H1 (cell line): ENCODE measurements around the gene TNRC6A. TPM values are rescaled to one million over a fixed set of nuclear protein-coding genes. Genes with fewer than 3 reads are reported as not detected.

Experiments used
- CTCF ChIA-PET: fragments of 300-600 bp; sonication (Branson Sonifier 250); formaldehyde crosslinking; loops from one replicate; lab custom pipeline; 2021; ENCODE audit not compliant: partially characterized antibody; lab: Charles Lee
- POLR2A ChIA-PET: fragments of 300-600 bp; sonication (Branson Sonifier 250); formaldehyde crosslinking; loops from one replicate; lab custom pipeline; 2021; ENCODE audit warnings: inconsistent platforms; ENCODE audit not compliant: partially characterized antibody; lab: Charles Lee
- DNase-seq, 2 experiments: peaks; one replicate each; pipeline versions ENCODE4 v3.0.0 to v3.0.0-alpha.2; 2010 to 2022; ENCODE audit warnings: low spot score in 2 of 2, low read depth in 1 of 2, mixed read lengths in 1 of 2
- FAIRE-seq: peaks from 2 replicates; lab custom pipeline; 2011; peaks lifted over from hg19 to GRCh38; lab: Jason Lieb, UNC
- H2AFZ ChIP-seq: 2 replicates; pipeline ENCODE4 v1.8.1; 2012; ENCODE audit warnings: low read length, inconsistent platforms
- H2AK5ac ChIP-seq: 2 replicates; pipeline ENCODE4 v1.6.1; 2013; ENCODE audit warnings: low read depth, low read length
- H2BK120ac ChIP-seq: replicated peaks from 2 replicates; pipeline ENCODE3; 2013; ENCODE audit warnings: low read depth, low read length, inconsistent platforms
- H2BK12ac ChIP-seq: 2 replicates; pipeline ENCODE4 v1.6.1; 2013; ENCODE audit warnings: low read depth, low read length
- H2BK15ac ChIP-seq: 2 replicates; pipeline ENCODE4 v1.6.1; 2013; ENCODE audit warnings: low read length
- H2BK20ac ChIP-seq: 2 replicates; pipeline ENCODE4 v1.6.1; 2013; ENCODE audit warnings: low read length
- H2BK5ac ChIP-seq: 2 replicates; pipeline ENCODE4 v1.6.1; 2013; ENCODE audit warnings: low read depth, low read length
- H3K14ac ChIP-seq: 2 replicates; pipeline ENCODE4 v1.6.1; 2013; ENCODE audit warnings: inconsistent platforms; ENCODE audit not compliant: insufficient read length
- H3K18ac ChIP-seq: 2 replicates; pipeline ENCODE4 v1.6.1; 2013; ENCODE audit warnings: low read length; ENCODE audit errors: extremely low read depth
- H3K23ac ChIP-seq: 2 replicates; pipeline ENCODE4 v1.6.1; 2013; ENCODE audit warnings: inconsistent platforms; ENCODE audit not compliant: insufficient read length
- H3K23me2 ChIP-seq: 2 replicates; pipeline ENCODE4 v1.6.1; 2013; ENCODE audit warnings: low read depth, low read length
- H3K27ac ChIP-seq: 2 replicates; pipeline ENCODE4 v1.6.1; 2011; ENCODE audit warnings: low read depth, low read length, inconsistent platforms
- H3K27me3 ChIP-seq, 4 experiments: replicated peaks in 1 of 4; 1 replicate in 1 of 4; 2 replicates in 3 of 4; pipeline versions ENCODE4 v1.6.1 to v1.8.1; 2011 to 2013; ENCODE audit warnings: low read length in 3 of 4, mild to moderate bottlenecking in 3 of 4, inconsistent platforms in 2 of 4, mixed read lengths in 2 of 4, moderate library complexity in 1 of 4; ENCODE audit not compliant: control insufficient read depth in 3 of 4, insufficient read depth in 3 of 4; ENCODE audit errors: extremely low read depth in 1 of 4
- H3K36me3 ChIP-seq, 4 experiments: 2 replicates each; pipeline versions ENCODE4 v1.6.1 to v1.8.1; 2011 to 2013; ENCODE audit warnings: mild to moderate bottlenecking in 4 of 4, low read length in 3 of 4, moderate library complexity in 2 of 4, control low read depth in 1 of 4, inconsistent platforms in 1 of 4; ENCODE audit not compliant: insufficient read depth in 4 of 4, control insufficient read depth in 2 of 4
- H3K4ac ChIP-seq: replicated peaks from 2 replicates; pipeline ENCODE3; 2013; ENCODE audit warnings: low read length, low read depth, mixed read lengths, inconsistent platforms; ENCODE audit not compliant: insufficient read length
- H3K4me1 ChIP-seq, 4 experiments: replicated peaks in 1 of 4; 1 replicate in 1 of 4; 2 replicates in 3 of 4; pipeline versions ENCODE4 v1.6.1 to v1.8.1; 2011 to 2013; ENCODE audit warnings: low read length in 3 of 4, inconsistent platforms in 2 of 4, mixed read lengths in 1 of 4; ENCODE audit not compliant: insufficient read depth in 4 of 4, control insufficient read depth in 3 of 4
- H3K4me2 ChIP-seq, 2 experiments: 2 replicates each; pipeline versions ENCODE4 v1.6.1 to v1.8.1; 2011 to 2013; ENCODE audit warnings: low read depth in 2 of 2, low read length in 2 of 2, control low read depth in 1 of 2, inconsistent platforms in 1 of 2, mild to moderate bottlenecking in 1 of 2; ENCODE audit not compliant: insufficient read depth in 1 of 2
- H3K4me3 ChIP-seq, 4 experiments: fragments of 200-600, 300-600 bp in 1 of 4; sonication (generic), shearing (Covaris generic), sonication (Bioruptor Twin) in 1 of 4; 2 replicates each; pipeline versions ENCODE4 v1.5.1 to v1.8.1; 2011 to 2016; ENCODE audit warnings: low read length in 4 of 4, low read depth in 3 of 4, control low read depth in 2 of 4, inconsistent platforms in 2 of 4, mild to moderate bottlenecking in 2 of 4, mixed read lengths in 1 of 4, moderate library complexity in 1 of 4; ENCODE audit not compliant: insufficient read depth in 2 of 4; ENCODE audit errors: extremely low read depth in 1 of 4
- H3K56ac ChIP-seq: replicated peaks from 2 replicates; pipeline ENCODE3; 2013; ENCODE audit warnings: low read depth, mild to moderate bottlenecking, mixed read lengths, low read length, inconsistent platforms; ENCODE audit not compliant: insufficient read length
- H3K79me1 ChIP-seq: 2 replicates; pipeline ENCODE4 v1.6.1; 2013; ENCODE audit warnings: low read depth, low read length, control low read depth
- H3K79me2 ChIP-seq, 2 experiments: 2 replicates each; pipeline versions ENCODE4 v1.6.1 to v1.8.1; 2012 to 2013; ENCODE audit warnings: low read length in 2 of 2, mild to moderate bottlenecking in 2 of 2, inconsistent platforms in 1 of 2; ENCODE audit not compliant: insufficient read depth in 2 of 2, control insufficient read depth in 1 of 2
- H3K9ac ChIP-seq, 4 experiments: replicated peaks in 1 of 4; 1 replicate in 1 of 4; 2 replicates in 3 of 4; pipeline versions ENCODE4 v1.6.1 to v1.8.1; 2011 to 2013; ENCODE audit warnings: low read depth in 3 of 4, low read length in 3 of 4, control low read depth in 2 of 4, mild to moderate bottlenecking in 2 of 4, moderate library complexity in 2 of 4, inconsistent platforms in 1 of 4; ENCODE audit errors: extremely low read depth in 1 of 4
- H3K9me3 ChIP-seq, 2 experiments: 2 replicates each; pipeline versions ENCODE4 v1.6.1 to v1.8.1; 2012 to 2013; ENCODE audit warnings: mild to moderate bottlenecking in 2 of 2, moderate library complexity in 2 of 2, control low read depth in 1 of 2, inconsistent platforms in 1 of 2, low read depth in 1 of 2, low read length in 1 of 2, mixed read lengths in 1 of 2; ENCODE audit not compliant: insufficient read depth in 2 of 2
- H4K20me1 ChIP-seq, 2 experiments: replicated peaks in 1 of 2; 2 replicates each; pipeline versions ENCODE3 to v1.8.1; 2011 to 2013; ENCODE audit warnings: inconsistent platforms in 2 of 2, low read length in 2 of 2, mild to moderate bottlenecking in 1 of 2; ENCODE audit not compliant: insufficient read depth in 2 of 2, control insufficient read depth in 1 of 2
- H4K5ac ChIP-seq: 2 replicates; pipeline ENCODE4 v1.6.1; 2013; ENCODE audit warnings: low read length, low read depth, mixed read lengths, inconsistent platforms; ENCODE audit not compliant: insufficient read length
- H4K8ac ChIP-seq: 2 replicates; pipeline ENCODE4 v1.8.0; 2013; ENCODE audit warnings: mild to moderate bottlenecking, moderate library complexity, low read length, inconsistent platforms; ENCODE audit not compliant: insufficient read depth; ENCODE audit errors: extremely low read depth
- H4K91ac ChIP-seq: replicated peaks from 2 replicates; pipeline ENCODE3; 2013; ENCODE audit warnings: low read length, mixed read lengths, inconsistent platforms; ENCODE audit not compliant: insufficient read length
- SRF ChIP-seq: IDR thresholded peaks from 2 replicates; pipeline ENCODE4 v1.6.1; 2011; ENCODE audit warnings: mild to moderate bottlenecking, low read depth, low read length, moderate library complexity
- WGBS, 2 experiments: shearing (Covaris generic) in 1 of 2; methylation state at CpG; one replicate each; pipeline versions ENCODE4 v1.1.6 to v1.1.7; 2013 to 2015; ENCODE audit warnings: low lambda C conversion rate in 2 of 2, mixed read lengths in 2 of 2, inconsistent platforms in 1 of 2, low coverage in 1 of 2, missing lambda C conversion rate in 1 of 2; ENCODE audit not compliant: insufficient replicate concordance in 2 of 2, insufficient coverage in 1 of 2, insufficient read length in 1 of 2; ENCODE audit errors: extremely low coverage in 1 of 2, missing lambda C conversion rate in 1 of 2; 5-methylcytosine and 5-hydroxymethylcytosine counted together
- polyA plus RNA-seq, 7 experiments: library from polyadenylated mRNA; depleted of rRNA in 3 of 7; stranded (reverse) in 5 of 7; unstranded in 2 of 7; fragments of >200 nt in 5 of 7; fragments of 200-250 nt in 2 of 7; gene quantifications; 1 replicate in 5 of 7; 2 replicates in 1 of 7; 4 replicates in 1 of 7; pipeline versions ENCODE4 v1.2.1 to v1.2.3, GENCODE V29; 2011 to 2013; ENCODE audit warnings: missing spikeins in 2 of 7, mixed read lengths in 2 of 7
- total RNA-seq: library from RNA; stranded (reverse); fragmentation: NEBNext Ultra II Directional; extraction: Animal tissue kit (Norgen Biotek cat#: 25700); gene quantifications from 2 replicates; pipeline ENCODE4 v1.2.1, GENCODE V29; 2021

The TNRC6A gene
- total and polyA plus RNA-seq, 2 of the 8 experiments (the other 6 are each of a cell fraction or from before 2014, with no cell fraction given), result 67.6 to 103 TPM

DNA sequence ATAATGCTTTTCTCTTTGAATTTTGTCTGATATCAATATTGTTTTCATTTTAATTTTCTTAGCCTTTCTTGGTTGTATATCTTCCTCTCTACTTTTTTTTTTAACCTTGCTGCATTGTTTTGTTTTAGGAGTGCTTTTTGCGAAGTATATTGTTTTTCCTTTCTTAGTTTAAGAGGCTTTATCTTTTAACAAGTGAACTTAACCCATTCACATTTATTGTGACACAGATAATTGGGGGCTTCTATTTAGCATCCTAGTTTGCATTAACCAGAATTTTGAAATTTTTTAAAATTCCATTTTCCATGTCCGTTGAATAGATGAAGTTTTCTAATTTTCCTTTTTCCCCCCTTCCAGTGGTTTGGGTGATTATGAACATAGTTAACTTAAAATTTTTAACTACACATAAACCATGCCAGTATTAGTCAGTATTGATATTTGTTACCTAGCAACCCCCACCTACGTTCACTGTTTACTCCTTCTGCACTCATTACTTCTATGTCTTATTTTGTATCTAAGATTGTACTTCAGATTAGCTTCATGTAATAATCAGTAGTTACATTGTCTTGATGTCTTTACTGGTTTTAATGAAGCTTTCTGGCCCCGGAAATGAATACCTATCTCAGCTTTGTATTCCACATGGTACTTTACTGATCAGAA is 44.4 kb downstream of the TNRC6A start:
- Histone ChIP-seq H3K79me2 (peaks cover 8 to 99% of the 10 kb centered on the region in 2 experiments), H3K36me3 (peaks cover 3 to 52% (median 35%) of the 10 kb centered on the region in 4 experiments; a peak in 7 of 8 replicates), H4K20me1 (peaks cover 26 to 31% of the 10 kb centered on the region in 2 experiments), H2BK20ac (no peak overlapping the region), H3K4me1 (peaks cover 0 to 5% (median 0%) of the 10 kb centered on the region in 4 experiments; a peak in 2 of 7 replicates), H3K23me2 (no peaks in the 10 kb centered on the region), H3K4me3 (no peak overlapping the region), H4K91ac (no peak overlapping the region), H2AK5ac (no peak overlapping the region), H3K4me2 (no peak overlapping the region), H3K27me3 (no peaks in the 10 kb centered on the region), H4K5ac (no peak overlapping the region), H2BK120ac (no peak overlapping the region), H4K8ac (no peak overlapping the region), H2BK15ac (no peak overlapping the region), H3K56ac (no peak overlapping the region), H2BK12ac (no peak overlapping the region), H2AFZ (no peak overlapping the region), H3K4ac (no peak overlapping the region), H3K79me1 (no peaks in the 10 kb centered on the region), H3K18ac (no peak overlapping the region), H3K14ac (no peak overlapping the region), H3K9me3 (no peaks in the 10 kb centered on the region), H3K9ac (no peak overlapping the region), H3K27ac (no peak overlapping the region), H2BK5ac (no peak overlapping the region), H3K23ac (no peak overlapping the region)
- ChIA-PET POLR2A (interaction anchor here (1.3 kb wide), 1 partner anchor 9 kb away, joined by 3 read pairs; no protein-coding TSS in a partner anchor), CTCF (no interaction called here)
- no peak for TF ChIP-seq SRF
- WGBS, 2 experiments, result 90% methylated on average over 4 of the region's 4 CpGs; no CpG with 5 or more reads in 1 of the 2 experiments
- DNase-seq (no peak), FAIRE-seq (no peak)
